ENCODE measurements around the gene LRCH1. TPM values are rescaled to one million over a fixed set of nuclear protein-coding genes. Genes with fewer than 3 reads are reported as not detected.
A peak's percentile ranks its signal among the peaks of the same experiment; 100 is the strongest.

The LRCH1 gene
- total and polyA plus RNA-seq, 2 of the 13 experiments (the other 11 are each of a cell fraction or from before 2014, with no cell fraction given), result 4.1 to 12.6 TPM

- TF ChIP-seq ZNF407 (CRISPR knock-in tag; IDR thresholded peaks at IDR 0.05; ENCODE audit: not compliant biosample characterization), result peak; percentile 74
- TF ChIP-seq ZNF260 (CRISPR knock-in tag; IDR thresholded peaks at IDR 0.05; ENCODE audit: borderline replicate concordance, low read depth), result no peak
- TF ChIP-seq ZBTB4 (CRISPR knock-in tag; IDR thresholded peaks at IDR 0.05; ENCODE audit: borderline replicate concordance), result peak; percentile 29; the same call in 1 of the 2 replicates
- no peak for TF ChIP-seq AHDC1 (CRISPR knock-in tag; IDR thresholded peaks at IDR 0.05; ENCODE audit: borderline replicate concordance)
- peak; percentile 13 for TF ChIP-seq MED1 (CRISPR knock-in tag; IDR thresholded peaks at IDR 0.05)
- no peak for TF ChIP-seq ZNF362 (CRISPR knock-in tag; IDR thresholded peaks at IDR 0.05; ENCODE audit: borderline replicate concordance)
- TF ChIP-seq ZNF616 (CRISPR knock-in tag; IDR thresholded peaks at IDR 0.05; ENCODE audit: low read depth), result 0 out of 2 replicates have a peak, but pooled peaks have one; percentile 35
Observed at GRCh38 chr13:46796515-46797474, 243.8 kb downstream of the LRCH1 start, which contains the start of gene ESD (continued).

All from HepG2 (cell line).